CD14-positive monocyte (primary cell): ENCODE data around the gene IPO4. TPM values are rescaled to one million over a fixed set of nuclear protein-coding genes. Genes with fewer than 3 reads are reported as not detected.

Experiments used
- DNase-seq, 3 donors: peaks; one replicate each; pipeline ENCODE4 v3.0.0-alpha.2; 2011 to 2022
- H2AFZ ChIP-seq: 2 replicates; pipeline ENCODE4 v1.6.0; 2012; ENCODE audit warnings: mild to moderate bottlenecking, low read depth, low read length, inconsistent platforms; ENCODE audit not compliant: insufficient read depth, poor library complexity, severe bottlenecking
- H3K27ac ChIP-seq, 2 donors: 1 replicate in 1 of 2; 2 replicates in 1 of 2; pipeline ENCODE4 v1.5.1; 2012 to 2013; ENCODE audit warnings: low read length in 2 of 2, control low read depth in 1 of 2, inconsistent platforms in 1 of 2, low read depth in 1 of 2, mild to moderate bottlenecking in 1 of 2
- H3K27me3 ChIP-seq, 2 donors: one replicate each; pipeline versions ENCODE4 v1.6.0 to v1.6.1; 2011 to 2013; ENCODE audit warnings: low read length in 2 of 2; ENCODE audit not compliant: control insufficient read depth in 2 of 2, insufficient read depth in 2 of 2
- H3K36me3 ChIP-seq, 2 donors: replicated peaks in 1 of 2; 1 replicate in 1 of 2; 2 replicates in 1 of 2; pipeline versions ENCODE4 v1.5.1 to v1.6.1; 2012 to 2013; ENCODE audit warnings: low read length in 2 of 2, control low read depth in 1 of 2, inconsistent platforms in 1 of 2, mild to moderate bottlenecking in 1 of 2; ENCODE audit not compliant: insufficient read depth in 2 of 2, control insufficient read depth in 1 of 2
- H3K4me1 ChIP-seq, 2 donors: 1 replicate in 1 of 2; 2 replicates in 1 of 2; pipeline versions ENCODE4 v1.5.1 to v1.6.1; 2012 to 2013; ENCODE audit warnings: low read length in 2 of 2, control low read depth in 1 of 2, inconsistent platforms in 1 of 2, mild to moderate bottlenecking in 1 of 2, moderate library complexity in 1 of 2; ENCODE audit not compliant: insufficient read depth in 2 of 2, control insufficient read depth in 1 of 2
- H3K4me2 ChIP-seq: replicated peaks from 2 replicates; pipeline ENCODE3; 2012; ENCODE audit warnings: low read length, moderate library complexity, mild to moderate bottlenecking; ENCODE audit not compliant: poor library complexity, severe bottlenecking; ENCODE audit errors: extremely low read depth
- H3K4me3 ChIP-seq, 3 experiments: fragments of 200-600 bp in 1 of 3; sonication (generic) in 1 of 3; replicated peaks in 1 of 3; 1 replicate in 2 of 3; 2 replicates in 1 of 3; pipeline ENCODE4 v1.5.1; 2011 to 2013; ENCODE audit warnings: low read length in 3 of 3, mild to moderate bottlenecking in 3 of 3, control low read depth in 2 of 3, low read depth in 2 of 3, inconsistent platforms in 1 of 3, moderate library complexity in 1 of 3
- H3K79me2 ChIP-seq: 2 replicates; pipeline ENCODE4 v1.6.0; 2012; ENCODE audit warnings: mild to moderate bottlenecking, control low read depth, inconsistent platforms, low read length, moderate library complexity; ENCODE audit not compliant: insufficient read depth
- H3K9ac ChIP-seq: 2 replicates; pipeline ENCODE4 v1.6.0; 2017; ENCODE audit warnings: low read length, mild to moderate bottlenecking; ENCODE audit not compliant: insufficient read depth, poor library complexity, severe bottlenecking
- H3K9me3 ChIP-seq, 2 donors: replicated peaks in 1 of 2; 1 replicate in 1 of 2; 2 replicates in 1 of 2; pipeline versions ENCODE4 v1.5.1 to v1.6.1; 2012 to 2013; ENCODE audit warnings: low read length in 2 of 2, control low read depth in 1 of 2; ENCODE audit not compliant: control insufficient read depth in 1 of 2, insufficient read depth in 1 of 2
- H4K20me1 ChIP-seq: 2 replicates; pipeline ENCODE4 v1.6.0; 2012; ENCODE audit warnings: mild to moderate bottlenecking, low read length, control low read depth, moderate library complexity; ENCODE audit not compliant: insufficient read depth
- H3K27ac Mint-ChIP-seq, 7 donors: one replicate each; pipeline ENCODE4 v1.8.0; 2020; ENCODE audit warnings: mild to moderate bottlenecking in 7 of 7, mixed read lengths in 7 of 7, moderate library complexity in 6 of 7, inconsistent platforms in 2 of 7
- H3K27me3 Mint-ChIP-seq, 3 donors: one replicate each; pipeline ENCODE4 v1.8.0; 2021 to 2022; ENCODE audit warnings: low read depth in 3 of 3, mild to moderate bottlenecking in 3 of 3, mixed read lengths in 3 of 3, moderate library complexity in 3 of 3, inconsistent platforms in 1 of 3
- H3K36me3 Mint-ChIP-seq, 2 donors: one replicate each; pipeline ENCODE4 v1.8.0; 2020; ENCODE audit warnings: mixed read lengths in 2 of 2, inconsistent platforms in 1 of 2, mild to moderate bottlenecking in 1 of 2
- H3K4me1 Mint-ChIP-seq: one replicate; pipeline ENCODE4 v1.8.0; 2020; ENCODE audit warnings: mild to moderate bottlenecking, mixed read lengths
- H3K4me3 Mint-ChIP-seq, 2 donors: one replicate each; pipeline ENCODE4 v1.8.0; 2020; ENCODE audit warnings: mild to moderate bottlenecking in 2 of 2, mixed read lengths in 2 of 2, moderate library complexity in 1 of 2
- H3K9me3 Mint-ChIP-seq, 7 donors: one replicate each; pipeline ENCODE4 v1.8.0; 2020 to 2022; ENCODE audit warnings: mixed read lengths in 7 of 7, mild to moderate bottlenecking in 6 of 7, moderate library complexity in 6 of 7, inconsistent platforms in 2 of 7
- WGBS: methylation state at CpG from one replicate; pipeline ENCODE4 v1.1.5; 2013; ENCODE audit warnings: missing lambda C conversion rate; ENCODE audit not compliant: insufficient coverage; 5-methylcytosine and 5-hydroxymethylcytosine counted together
- intact Hi-C, 2 donors: fragments of 100-400 bp; cut with micrococcal nuclease; formaldehyde crosslinking; loops; one replicate each; pipeline versions ENCODE4 v1.15.0 to v1.15.1; 2023
- polyA plus RNA-seq, 3 donors: library from polyadenylated mRNA; depleted of rRNA in 1 of 3; unstranded in 2 of 3; stranded (reverse) in 1 of 3; fragments of 300-500 nt in 2 of 3; fragments of >200 nt in 1 of 3; fragmentation: Illumina TruSeq in 2 of 3; gene quantifications; 1 replicate in 2 of 3; 2 replicates in 1 of 3; pipeline ENCODE4 v1.2.3, GENCODE V29; 2012 to 2021
- TF ChIP-seq, protein P1 (sequence below): fragments of 200-600 bp; IDR thresholded peaks from one replicate; pipeline ENCODE4 v1.8.0; 2022; ENCODE audit warnings: antibody characterized with exemption, mild to moderate bottlenecking

The IPO4 gene
- polyA plus RNA-seq, 3 donors = 4.1 to 14.2 (median 4.3) TPM

DNA sequence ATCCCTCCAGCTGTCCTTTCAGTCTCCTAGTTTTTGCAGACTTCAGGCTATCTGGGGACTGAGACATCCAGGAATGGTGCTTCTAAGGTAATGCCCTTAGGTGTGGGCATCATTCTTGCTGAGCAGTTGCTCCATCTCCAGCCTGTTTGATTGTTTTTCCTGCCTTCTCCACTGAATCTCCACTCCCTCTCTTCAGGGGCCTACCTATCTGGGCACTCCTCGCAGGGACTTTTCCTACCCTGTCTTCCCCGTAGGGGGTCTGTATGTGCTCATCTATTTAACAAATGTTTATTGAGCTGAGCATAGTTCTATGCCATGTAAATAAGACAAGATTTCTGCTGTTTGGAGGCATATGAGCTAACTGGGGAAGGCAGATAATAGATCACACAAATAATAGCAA, 55.6 kb downstream of the IPO4 start:
- peaks cover 19 to 31% of the 10 kb centered on the region in 2 donors for H3K36me3 Mint-ChIP-seq
- no peak overlapping the region for H3K4me3 Mint-ChIP-seq
- peaks cover 26 to 32% of the 10 kb centered on the region in 2 donors for H3K4me1 ChIP-seq
- no CpG with 5 or more reads among the region's 2 CpGs for WGBS
- H3K9me3 Mint-ChIP-seq = peaks cover 0 to 1% (median 0%) of the 10 kb centered on the region in 7 donors
- H3K4me3 ChIP-seq = no peak overlapping the region
- no peaks in the 10 kb centered on the region for H3K27me3 ChIP-seq
- peaks cover 30% of the 10 kb centered on the region for H3K4me1 Mint-ChIP-seq
- H3K79me2 ChIP-seq = peaks cover 20% of the 10 kb centered on the region
- no peak overlapping the region for H3K9ac ChIP-seq
- intact Hi-C loops = loop anchor here in 1 of 2 donors (10.0 kb wide), 1 partner anchor 102 kb away; the partner anchor contains the start of genes GMPR2 and NEDD8
- no peaks in the 10 kb centered on the region for H3K9me3 ChIP-seq
- no peak overlapping the region for H2AFZ ChIP-seq
- H3K27me3 Mint-ChIP-seq = no peaks in the 10 kb centered on the region
- H3K27ac Mint-ChIP-seq = no peak overlapping the region
- DNase-seq = no peak
- no peak overlapping the region for H3K4me2 ChIP-seq
- TF ChIP-seq, protein P1, sequence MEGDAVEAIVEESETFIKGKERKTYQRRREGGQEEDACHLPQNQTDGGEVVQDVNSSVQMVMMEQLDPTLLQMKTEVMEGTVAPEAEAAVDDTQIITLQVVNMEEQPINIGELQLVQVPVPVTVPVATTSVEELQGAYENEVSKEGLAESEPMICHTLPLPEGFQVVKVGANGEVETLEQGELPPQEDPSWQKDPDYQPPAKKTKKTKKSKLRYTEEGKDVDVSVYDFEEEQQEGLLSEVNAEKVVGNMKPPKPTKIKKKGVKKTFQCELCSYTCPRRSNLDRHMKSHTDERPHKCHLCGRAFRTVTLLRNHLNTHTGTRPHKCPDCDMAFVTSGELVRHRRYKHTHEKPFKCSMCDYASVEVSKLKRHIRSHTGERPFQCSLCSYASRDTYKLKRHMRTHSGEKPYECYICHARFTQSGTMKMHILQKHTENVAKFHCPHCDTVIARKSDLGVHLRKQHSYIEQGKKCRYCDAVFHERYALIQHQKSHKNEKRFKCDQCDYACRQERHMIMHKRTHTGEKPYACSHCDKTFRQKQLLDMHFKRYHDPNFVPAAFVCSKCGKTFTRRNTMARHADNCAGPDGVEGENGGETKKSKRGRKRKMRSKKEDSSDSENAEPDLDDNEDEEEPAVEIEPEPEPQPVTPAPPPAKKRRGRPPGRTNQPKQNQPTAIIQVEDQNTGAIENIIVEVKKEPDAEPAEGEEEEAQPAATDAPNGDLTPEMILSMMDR = no peak
- peaks cover 8 to 9% of the 10 kb centered on the region in 2 donors for H3K36me3 ChIP-seq
- H4K20me1 ChIP-seq = peaks cover 17% of the 10 kb centered on the region
- no peak overlapping the region for H3K27ac ChIP-seq

DNA sequence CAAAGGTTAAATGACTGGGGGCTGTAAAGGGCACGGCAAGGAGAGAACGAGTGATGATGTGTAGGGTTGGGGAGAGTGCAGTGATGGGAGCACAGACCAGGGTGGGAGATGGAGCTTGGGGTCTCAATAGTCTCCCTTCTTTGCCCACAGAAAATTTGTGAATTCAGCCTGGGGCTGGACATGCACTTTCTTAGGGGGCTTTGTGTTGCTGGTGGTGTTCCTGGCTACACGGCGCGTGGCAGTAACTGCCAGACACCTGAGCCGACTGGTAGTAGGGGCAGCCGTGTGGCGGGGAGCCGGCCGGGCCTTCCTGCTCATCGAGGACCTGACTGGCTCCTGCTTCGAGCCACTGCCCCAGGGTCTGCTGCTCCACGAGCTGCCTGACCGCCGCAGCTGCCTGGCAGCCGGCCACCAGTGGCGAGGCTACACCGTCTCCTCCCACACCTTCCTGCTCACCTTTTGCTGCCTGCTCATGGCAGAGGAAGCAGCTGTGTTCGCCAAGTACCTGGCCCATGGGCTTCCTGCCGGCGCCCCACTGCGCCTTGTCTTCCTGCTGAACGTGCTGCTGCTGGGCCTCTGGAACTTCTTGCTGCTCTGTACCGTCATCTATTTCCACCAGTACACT, 56.4 kb downstream of the IPO4 start:
- intact Hi-C loops = loop anchor here in 1 of 2 donors (10.0 kb wide), 1 partner anchor 103 kb away; the partner anchor contains the start of genes GMPR2 and NEDD8
- no peak overlapping the region for H3K4me3 ChIP-seq
- peaks cover 19 to 23% of the 10 kb centered on the region in 2 donors for H3K4me1 ChIP-seq
- Mint-ChIP-seq H3K9me3 (peaks cover 0 to 1% (median 0%) of the 10 kb centered on the region in 7 donors), H3K4me1 (peaks cover 24% of the 10 kb centered on the region), H3K4me3 (no peak overlapping the region), H3K36me3 (peaks cover 11 to 23% of the 10 kb centered on the region in 2 donors), H3K27me3 (no peaks in the 10 kb centered on the region), H3K27ac (no peak overlapping the region)
- H2AFZ ChIP-seq = no peak overlapping the region
- H3K9ac ChIP-seq = no peak overlapping the region
- no peaks in the 10 kb centered on the region for H3K27me3 ChIP-seq
- no peak overlapping the region for H3K4me2 ChIP-seq
- no peaks in the 10 kb centered on the region for H3K9me3 ChIP-seq
- no peak for DNase-seq
- 52% methylated on average over 24 of the region's 24 CpGs for WGBS
- H3K79me2 ChIP-seq = peaks cover 12% of the 10 kb centered on the region
- H3K36me3 ChIP-seq = peaks cover under 1 to 1% of the 10 kb centered on the region in 2 donors
- TF ChIP-seq, protein P1 = no peak
- H4K20me1 ChIP-seq = peaks cover 10% of the 10 kb centered on the region
- no peak overlapping the region for H3K27ac ChIP-seq
